Osteoblast (primary cell): ENCODE measurements around the gene CNTNAP5. TPM values are rescaled to one million over a fixed set of nuclear protein-coding genes. Genes with fewer than 3 reads are reported as not detected.

Experiments
- DNase-seq: peaks from one replicate; pipeline ENCODE4 v3.0.0; 2011; ENCODE audit warnings: low spot score, mixed read lengths; ENCODE audit not compliant: insufficient read length; ENCODE audit errors: missing footprints
- H2AFZ ChIP-seq: 2 replicates; pipeline ENCODE4 v1.6.0; 2011; ENCODE audit warnings: mild to moderate bottlenecking, low read length
- H3K27ac ChIP-seq: 2 replicates; pipeline ENCODE4 v1.5.1; 2011; ENCODE audit warnings: mild to moderate bottlenecking, low read depth, low read length, moderate library complexity
- H3K27me3 ChIP-seq: 2 replicates; pipeline ENCODE4 v1.6.0; 2012; ENCODE audit warnings: mild to moderate bottlenecking, control low read depth, inconsistent platforms, low read length, moderate library complexity; ENCODE audit not compliant: insufficient read depth
- H3K36me3 ChIP-seq: 2 replicates; pipeline ENCODE4 v1.5.1; 2011; ENCODE audit warnings: mild to moderate bottlenecking, low read length, control low read depth, moderate library complexity; ENCODE audit not compliant: insufficient read depth
- H3K4me1 ChIP-seq: 2 replicates; pipeline ENCODE4 v1.5.1; 2011; ENCODE audit warnings: mild to moderate bottlenecking, low read length, control low read depth, moderate library complexity; ENCODE audit not compliant: insufficient read depth
- H3K4me2 ChIP-seq: 2 replicates; pipeline ENCODE4 v1.6.0; 2011; ENCODE audit warnings: mild to moderate bottlenecking, low read length; ENCODE audit not compliant: insufficient read depth
- H3K4me3 ChIP-seq: fragments of 200-600 bp; sonication (generic); 3 replicates; pipeline ENCODE4 v1.5.1; 2012; ENCODE audit warnings: mild to moderate bottlenecking, low read length, inconsistent platforms; ENCODE audit not compliant: insufficient read depth
- H3K79me2 ChIP-seq: 2 replicates; pipeline ENCODE4 v1.6.0; 2012; ENCODE audit warnings: mild to moderate bottlenecking, low read length, control low read depth, inconsistent platforms; ENCODE audit not compliant: insufficient read depth
- H3K9me3 ChIP-seq: 2 replicates; pipeline ENCODE4 v1.5.1; 2011; ENCODE audit warnings: low read depth, low read length, control low read depth
- H4K20me1 ChIP-seq: 2 replicates; pipeline ENCODE4 v1.6.0; 2012; ENCODE audit warnings: mild to moderate bottlenecking, low read length, control low read depth; ENCODE audit not compliant: insufficient read depth
- CTCF ChIP-seq: IDR thresholded peaks from 2 replicates; pipeline ENCODE4 v1.5.1; 2011; ENCODE audit warnings: mild to moderate bottlenecking, low read depth, low read length, moderate library complexity; ENCODE audit errors: extremely low read depth
- total RNA-seq: library from RNA; depleted of rRNA; stranded (reverse); fragments of >200 nt; gene quantifications from 2 replicates; pipeline ENCODE4 v1.2.3, GENCODE V29; 2012

Gene CNTNAP5
- total RNA-seq, 1 donor = not detected

- H3K36me3 ChIP-seq = no peaks in the 10 kb centered on the region
- no peak for TF ChIP-seq CTCF
- peaks cover 3% of the 10 kb centered on the region for H3K9me3 ChIP-seq
- H3K27me3 ChIP-seq = no peaks in the 10 kb centered on the region
- DNase-seq = no peak
- no peak overlapping the region for H3K27ac ChIP-seq
- H4K20me1 ChIP-seq = no peaks in the 10 kb centered on the region
- no peaks in the 10 kb centered on the region for H3K79me2 ChIP-seq
- H2AFZ ChIP-seq = no peak overlapping the region
- no peaks in the 10 kb centered on the region for H3K4me1 ChIP-seq
- no peak overlapping the region for H3K4me3 ChIP-seq
- no peak overlapping the region for H3K4me2 ChIP-seq
Observed at GRCh38 chr2:124566518-124566970, 541.5 kb downstream of the CNTNAP5 start.

GRCh38 chr2:124570872-124571271, 545.8 kb downstream of the CNTNAP5 start:
- Histone ChIP-seq H3K27me3 (no peaks in the 10 kb centered on the region), H3K4me2 (no peak overlapping the region), H3K4me1 (no peaks in the 10 kb centered on the region), H3K9me3 (peaks cover 3% of the 10 kb centered on the region), H3K4me3 (no peak overlapping the region), H3K79me2 (no peaks in the 10 kb centered on the region), H4K20me1 (no peaks in the 10 kb centered on the region), H2AFZ (no peak overlapping the region), H3K36me3 (no peaks in the 10 kb centered on the region), H3K27ac (no peak overlapping the region)
- DNase-seq = no peak
- TF ChIP-seq CTCF = no peak

GRCh38 chr2:124571836-124572235, 546.7 kb downstream of the CNTNAP5 start:
- H3K9me3 ChIP-seq = peaks cover 3% of the 10 kb centered on the region
- no peaks in the 10 kb centered on the region for H3K79me2 ChIP-seq
- no peak overlapping the region for H3K4me3 ChIP-seq
- TF ChIP-seq CTCF = no peak
- no peaks in the 10 kb centered on the region for H3K36me3 ChIP-seq
- no peak overlapping the region for H3K27ac ChIP-seq
- no peaks in the 10 kb centered on the region for H4K20me1 ChIP-seq
- no peak for DNase-seq
- no peaks in the 10 kb centered on the region for H3K4me1 ChIP-seq
- no peak overlapping the region for H3K4me2 ChIP-seq
- no peaks in the 10 kb centered on the region for H3K27me3 ChIP-seq
- no peak overlapping the region for H2AFZ ChIP-seq

- H3K79me2 ChIP-seq = no peaks in the 10 kb centered on the region
- H4K20me1 ChIP-seq = no peaks in the 10 kb centered on the region
- no peaks in the 10 kb centered on the region for H3K4me1 ChIP-seq
- H3K36me3 ChIP-seq = no peaks in the 10 kb centered on the region
- H3K27ac ChIP-seq = no peak overlapping the region
- DNase-seq = no peak
- peaks cover 3% of the 10 kb centered on the region for H3K9me3 ChIP-seq
- no peak overlapping the region for H3K4me2 ChIP-seq
- no peak overlapping the region for H3K4me3 ChIP-seq
- TF ChIP-seq CTCF = no peak
- no peaks in the 10 kb centered on the region for H3K27me3 ChIP-seq
- H2AFZ ChIP-seq = no peak overlapping the region
Observed at GRCh38 chr2:124572934-124573634, 548.0 kb downstream of the CNTNAP5 start.
